ENCODE data around the gene MED13.
"Not testable (repeated sequence)": the region's sequence is repeated elsewhere in the genome, so short reads cannot be mapped to it uniquely, and the experiment has no call there.

Gene MED13

GRCh38 chr17:61996916-61997605 lies 68.0 kb downstream of the MED13 start:
- no peak for DNase-seq

GRCh38 chr17:61989509-61989908 lies 75.6 kb downstream of the MED13 start:
- no peak for DNase-seq

GRCh38 chr17:61986898-61987297 lies 78.2 kb downstream of the MED13 start:
- DNase-seq: no peak

- no peak for DNase-seq
Measured at GRCh38 chr17:61984821-61985220, 80.3 kb downstream of the MED13 start.

- no peak for DNase-seq
Measured at GRCh38 chr17:61981323-61981722, 83.8 kb downstream of the MED13 start.

- no peak for DNase-seq
Measured at GRCh38 chr17:61980535-61980934, 84.5 kb downstream of the MED13 start.

- DNase-seq: no peak
Measured at GRCh38 chr17:61974115-61974514, 91.0 kb downstream of the MED13 start.

GRCh38 chr17:61972311-61972710 lies 92.8 kb downstream of the MED13 start:
- DNase-seq: no peak

GRCh38 chr17:61970030-61970429 lies 95.0 kb downstream of the MED13 start:
- no peak for DNase-seq

GRCh38 chr17:61968757-61969156 lies 96.3 kb downstream of the MED13 start:
- DNase-seq: no peak

GRCh38 chr17:61967729-61968128 lies 97.3 kb downstream of the MED13 start:
- DNase-seq: no peak

GRCh38 chr17:61966191-61966590 lies 98.9 kb downstream of the MED13 start:
- no peak for DNase-seq

GRCh38 chr17:61955619-61956018 lies 109.5 kb downstream of the MED13 start:
- DNase-seq: no peak

- no peak for DNase-seq
Measured at GRCh38 chr17:61947367-61948078, 117.6 kb downstream of the MED13 start.

- no peak for DNase-seq
Measured at GRCh38 chr17:61946359-61946758, 118.7 kb downstream of the MED13 start.

GRCh38 chr17:61943117-61943516 lies 122.0 kb downstream of the MED13 start:
- no peak for DNase-seq

- no peak for DNase-seq
Measured at GRCh38 chr17:61942085-61942484, 123.0 kb downstream of the MED13 start.

GRCh38 chr17:61928101-61928436 lies 137.0 kb downstream of the MED13 start:
- no peak for DNase-seq

- DNase-seq: peak; percentile 87 to 96 (median 95)
Measured at GRCh38 chr17:61927208-61928100, 137.6 kb downstream of the MED13 start, which contains the start of gene INTS2. TSS of gene INTS2 (minus strand) at chr17:61927982. CDS start at chr17:61926644, 1,338 bp downstream.

- DNase-seq: no peak
Measured at GRCh38 chr17:61926826-61927207, 138.3 kb downstream of the MED13 start.

GRCh38 chr17:61915162-61915561 lies 149.9 kb downstream of the MED13 start:
- not testable (repeated sequence) for DNase-seq

GRCh38 chr17:61908292-61909037 lies 156.6 kb downstream of the MED13 start:
- DNase-seq: no peak

GRCh38 chr17:61907361-61907760 lies 157.7 kb downstream of the MED13 start:
- DNase-seq: no peak
